Measurements from ENCODE around the gene NACC1.

Gene NACC1

GRCh38 chr19:13109361-13110098, 8.5 kb upstream of the NACC1 start:
- H3K4me3 ChIP-seq (ENCODE audit: low read depth, low read length) = no peak overlapping the region
- TF ChIP-seq CTCF (conservative IDR thresholded peaks at IDR 0.05; ENCODE audit: low read depth, low read length) = no peak
- no peak for DNase-seq (ENCODE audit: low read depth)

GRCh38 chr19:13110099-13110610, 7.9 kb upstream of the NACC1 start:
- no peak for TF ChIP-seq CTCF (conservative IDR thresholded peaks at IDR 0.05; ENCODE audit: low read depth, low read length)
- no peak for DNase-seq (ENCODE audit: low read depth)
- no peak overlapping the region for H3K4me3 ChIP-seq (ENCODE audit: low read depth, low read length)

GRCh38 chr19:13112555-13112954, 5.5 kb upstream of the NACC1 start:
- no peak overlapping the region for H3K4me3 ChIP-seq (ENCODE audit: low read depth, low read length)
- TF ChIP-seq CTCF (conservative IDR thresholded peaks at IDR 0.05; ENCODE audit: low read depth, low read length) = no peak

GRCh38 chr19:13115936-13116281, 2.2 kb upstream of the NACC1 start:
- TF ChIP-seq CTCF (conservative IDR thresholded peaks at IDR 0.05; ENCODE audit: low read depth, low read length) = no peak
- no peak for DNase-seq (ENCODE audit: low read depth)
- peak overlapping the region; percentile 70 for H3K4me3 ChIP-seq (ENCODE audit: low read depth, low read length)

More at GRCh38 chr19:13112555-13112954, 5.5 kb upstream of the NACC1 start:
- no peak for DNase-seq (ENCODE audit: low read depth)

GRCh38 chr19:13116282-13117175, 1.5 kb upstream of the NACC1 start, which contains the start of gene TRMT1:
Gene TRMT1, minus strand, starts transcription at chr19:13116740. Its CDS starts 341 bp downstream, at chr19:13116399.
- DNase-seq (ENCODE audit: low read depth) = peak; percentile 94
- peak within 1 kb of the TSS; percentile 70 for H3K4me3 ChIP-seq (ENCODE audit: low read depth, low read length)
- TF ChIP-seq CTCF (conservative IDR thresholded peaks at IDR 0.05; ENCODE audit: low read depth, low read length) = no peak

GRCh38 chr19:13117176-13117771, 790 bp upstream of the NACC1 start:
- no peak for TF ChIP-seq CTCF (conservative IDR thresholded peaks at IDR 0.05; ENCODE audit: low read depth, low read length)
- peak overlapping the region; percentile 94 for H3K4me3 ChIP-seq (ENCODE audit: low read depth, low read length)
- DNase-seq (ENCODE audit: low read depth) = no peak
